Activated CD4-positive, alpha-beta T cell treated with anti-CD3 and anti-CD28 coated beads, Interleukin-2, amount 10 ng/mL, durations not matched to agents 24 days and 14 days (primary cell): ENCODE results near the gene MOXD1. TPM values are rescaled to one million over a fixed set of nuclear protein-coding genes. Genes with fewer than 3 reads are reported as not detected.

Experiments used
- DNase-seq: peaks from one replicate; pipeline ENCODE4 v3.0.0; 2022
- H3K27ac Mint-ChIP-seq: one replicate; pipeline ENCODE4 v1.8.0; 2022; ENCODE audit warnings: mild to moderate bottlenecking, mixed read lengths
- H3K27me3 Mint-ChIP-seq: one replicate; pipeline ENCODE4 v1.8.0; 2022; ENCODE audit warnings: mixed read lengths
- H3K36me3 Mint-ChIP-seq: one replicate; pipeline ENCODE4 v1.8.0; 2022; ENCODE audit warnings: low read depth, mild to moderate bottlenecking, mixed read lengths
- H3K4me1 Mint-ChIP-seq: one replicate; pipeline ENCODE4 v1.8.0; 2021; ENCODE audit warnings: mixed read lengths
- H3K4me3 Mint-ChIP-seq: one replicate; pipeline ENCODE4 v1.8.0; 2022; ENCODE audit warnings: mild to moderate bottlenecking, moderate library complexity, mixed read lengths
- H3K9me3 Mint-ChIP-seq: one replicate; pipeline ENCODE4 v1.8.0; 2021; ENCODE audit warnings: mixed read lengths
- intact Hi-C: fragments of 100-400 bp; cut with micrococcal nuclease; formaldehyde crosslinking; loops from one replicate; pipeline ENCODE4 v1.15.1; 2023
- total RNA-seq: library from RNA; stranded (reverse); gene quantifications from 2 replicates; pipeline ENCODE4 v1.2.3, GENCODE V29; 2022

MOXD1 gene
- total RNA-seq, 1 donor from 2014 or later = not detected

GRCh38 chr6:132411296-132411695 lies 10.0 kb upstream of the MOXD1 start:
- Mint-ChIP-seq H3K36me3 (no peaks in the 10 kb centered on the region), H3K9me3 (no peaks in the 10 kb centered on the region), H3K4me1 (no peaks in the 10 kb centered on the region), H3K27ac (no peak overlapping the region), H3K27me3 (peaks cover 24% of the 10 kb centered on the region), H3K4me3 (no peak overlapping the region)
- no peak for DNase-seq
- intact Hi-C loops = no loop called here

- no peak overlapping the region for H3K4me3 Mint-ChIP-seq
- H3K27ac Mint-ChIP-seq = no peak overlapping the region
- DNase-seq = no peak
- no peaks in the 10 kb centered on the region for H3K9me3 Mint-ChIP-seq
- no peaks in the 10 kb centered on the region for H3K4me1 Mint-ChIP-seq
- peaks cover 29% of the 10 kb centered on the region for H3K27me3 Mint-ChIP-seq
- H3K36me3 Mint-ChIP-seq = no peaks in the 10 kb centered on the region
- intact Hi-C loops = no loop called here
Observed at GRCh38 chr6:132410830-132411229, 9.6 kb upstream of the MOXD1 start.

GRCh38 chr6:132405143-132405915 lies 4.1 kb upstream of the MOXD1 start:
- no peak overlapping the region for H3K4me3 Mint-ChIP-seq
- no peak overlapping the region for H3K27ac Mint-ChIP-seq
- no peaks in the 10 kb centered on the region for H3K36me3 Mint-ChIP-seq
- H3K9me3 Mint-ChIP-seq = no peaks in the 10 kb centered on the region
- H3K27me3 Mint-ChIP-seq = peaks cover 52% of the 10 kb centered on the region
- intact Hi-C loops = no loop called here
- peaks cover 11% of the 10 kb centered on the region for H3K4me1 Mint-ChIP-seq
- DNase-seq = no peak

GRCh38 chr6:132404736-132405135 lies 3.5 kb upstream of the MOXD1 start:
- DNase-seq = no peak
- H3K27me3 Mint-ChIP-seq = peaks cover 58% of the 10 kb centered on the region
- intact Hi-C loops = loop anchor here (5.0 kb wide), 2 partner anchors 37 to 78 kb away; no protein-coding TSS in a partner anchor
- H3K4me1 Mint-ChIP-seq = peaks cover 11% of the 10 kb centered on the region
- no peaks in the 10 kb centered on the region for H3K36me3 Mint-ChIP-seq
- no peak overlapping the region for H3K4me3 Mint-ChIP-seq
- H3K9me3 Mint-ChIP-seq = no peaks in the 10 kb centered on the region
- H3K27ac Mint-ChIP-seq = no peak overlapping the region

- no peaks in the 10 kb centered on the region for H3K9me3 Mint-ChIP-seq
- intact Hi-C loops = loop anchor here (5.0 kb wide), 2 partner anchors 37 to 78 kb away; no protein-coding TSS in a partner anchor
Observed at GRCh38 chr6:132404330-132404729, 3.1 kb upstream of the MOXD1 start.

GRCh38 chr6:132401618-132402285 lies 477 bp upstream of the MOXD1 start:
- Mint-ChIP-seq H3K27ac (no peak overlapping the region), H3K9me3 (no peaks in the 10 kb centered on the region), H3K36me3 (no peaks in the 10 kb centered on the region), H3K4me3 (no peak overlapping the region), H3K27me3 (peaks cover 66% of the 10 kb centered on the region), H3K4me1 (peaks cover 11% of the 10 kb centered on the region)
- no peak for DNase-seq
- intact Hi-C loops = loop anchor here (5.0 kb wide), 2 partner anchors 34 to 81 kb away; no protein-coding TSS in a partner anchor

More at GRCh38 chr6:132404330-132404729, 3.1 kb upstream of the MOXD1 start:
- Mint-ChIP-seq H3K36me3 (no peaks in the 10 kb centered on the region), H3K27ac (no peak overlapping the region), H3K27me3 (peaks cover 61% of the 10 kb centered on the region), H3K4me1 (peaks cover 11% of the 10 kb centered on the region), H3K4me3 (no peak overlapping the region)
- DNase-seq = no peak

- Mint-ChIP-seq H3K4me3 (peak overlapping the region; percentile 48), H3K4me1 (peaks cover 11% of the 10 kb centered on the region), H3K9me3 (peaks cover 6% of the 10 kb centered on the region), H3K36me3 (no peaks in the 10 kb centered on the region), H3K27ac (no peak overlapping the region), H3K27me3 (peaks cover 66% of the 10 kb centered on the region)
- DNase-seq = no peak
- intact Hi-C loops = loop anchor here (5.0 kb wide), 2 partner anchors 33 to 82 kb away; no protein-coding TSS in a partner anchor
Observed at GRCh38 chr6:132400555-132400882, 756 bp downstream of the MOXD1 start.

- peaks cover 11% of the 10 kb centered on the region for H3K4me1 Mint-ChIP-seq
- peaks cover 71% of the 10 kb centered on the region for H3K27me3 Mint-ChIP-seq
- peaks cover 6% of the 10 kb centered on the region for H3K9me3 Mint-ChIP-seq
- H3K4me3 Mint-ChIP-seq = no peak overlapping the region
- intact Hi-C loops = loop anchor here (5.0 kb wide), 2 partner anchors 32 to 83 kb away; no protein-coding TSS in a partner anchor
- H3K27ac Mint-ChIP-seq = no peak overlapping the region
- H3K36me3 Mint-ChIP-seq = no peaks in the 10 kb centered on the region
- no peak for DNase-seq
Observed at GRCh38 chr6:132399376-132400074, 1.8 kb downstream of the MOXD1 start.

GRCh38 chr6:132395015-132395597 lies 6.2 kb downstream of the MOXD1 start:
- Mint-ChIP-seq H3K9me3 (peaks cover 10% of the 10 kb centered on the region), H3K27me3 (peaks cover 46% of the 10 kb centered on the region), H3K36me3 (no peaks in the 10 kb centered on the region), H3K4me1 (no peaks in the 10 kb centered on the region), H3K4me3 (no peak overlapping the region), H3K27ac (no peak overlapping the region)
- intact Hi-C loops = loop anchor here (2.0 kb wide), 2 partner anchors 94 to 116 kb away; no protein-coding TSS in a partner anchor
- no peak for DNase-seq

GRCh38 chr6:132392792-132393191 lies 8.5 kb downstream of the MOXD1 start:
- H3K27me3 Mint-ChIP-seq = peaks cover 39% of the 10 kb centered on the region
- H3K36me3 Mint-ChIP-seq = no peaks in the 10 kb centered on the region

GRCh38 chr6:132392270-132392646 lies 9.0 kb downstream of the MOXD1 start:
- intact Hi-C loops = no loop called here
- Mint-ChIP-seq H3K36me3 (no peaks in the 10 kb centered on the region), H3K27me3 (peaks cover 33% of the 10 kb centered on the region), H3K4me1 (no peaks in the 10 kb centered on the region), H3K9me3 (peaks cover 10% of the 10 kb centered on the region), H3K4me3 (no peak overlapping the region), H3K27ac (no peak overlapping the region)
- no peak for DNase-seq

More at GRCh38 chr6:132392792-132393191, 8.5 kb downstream of the MOXD1 start:
- H3K9me3 Mint-ChIP-seq = peaks cover 10% of the 10 kb centered on the region
- no peaks in the 10 kb centered on the region for H3K4me1 Mint-ChIP-seq
- no peak overlapping the region for H3K4me3 Mint-ChIP-seq
- intact Hi-C loops = no loop called here
- DNase-seq = no peak
- no peak overlapping the region for H3K27ac Mint-ChIP-seq

- Mint-ChIP-seq H3K27me3 (peaks cover 28% of the 10 kb centered on the region), H3K4me1 (no peaks in the 10 kb centered on the region), H3K9me3 (peaks cover 10% of the 10 kb centered on the region), H3K4me3 (no peak overlapping the region), H3K36me3 (no peaks in the 10 kb centered on the region), H3K27ac (no peak overlapping the region)
- DNase-seq = no peak
- intact Hi-C loops = no loop called here
Observed at GRCh38 chr6:132391391-132392269, 9.6 kb downstream of the MOXD1 start.

GRCh38 chr6:132390451-132390850 lies 10.8 kb downstream of the MOXD1 start:
- intact Hi-C loops = no loop called here

More at GRCh38 chr6:132390451-132390850, 10.8 kb downstream of the MOXD1 start:
- peaks cover 20% of the 10 kb centered on the region for H3K27me3 Mint-ChIP-seq
- no peak overlapping the region for H3K4me3 Mint-ChIP-seq
- H3K27ac Mint-ChIP-seq = no peak overlapping the region
- H3K36me3 Mint-ChIP-seq = no peaks in the 10 kb centered on the region
- H3K4me1 Mint-ChIP-seq = no peaks in the 10 kb centered on the region
- H3K9me3 Mint-ChIP-seq = peaks cover 4% of the 10 kb centered on the region
- DNase-seq = no peak
